Urinary bladder (tissue), 4 donors: ENCODE data around the gene THEM4. TPM values are rescaled to one million over a fixed set of nuclear protein-coding genes. Genes with fewer than 3 reads are reported as not detected.
"Not testable (repeated sequence)": the region's sequence is repeated elsewhere in the genome, so short reads cannot be mapped to it uniquely, and the experiment has no call there.

Source experiments
- DNase-seq: peaks from one replicate; pipeline ENCODE4 v3.0.0-alpha.2; 2015; ENCODE audit errors: extremely low spot score
- H3K27ac ChIP-seq: one replicate; pipeline ENCODE4 v1.5.1; 2013; ENCODE audit warnings: low read depth, mild to moderate bottlenecking, moderate library complexity
- H3K36me3 ChIP-seq: one replicate; pipeline ENCODE4 v1.6.1; 2013; ENCODE audit warnings: mild to moderate bottlenecking, moderate library complexity; ENCODE audit not compliant: insufficient read depth
- H3K4me1 ChIP-seq: one replicate; pipeline ENCODE4 v1.6.1; 2013; ENCODE audit warnings: mild to moderate bottlenecking, moderate library complexity; ENCODE audit not compliant: insufficient read depth
- H3K4me3 ChIP-seq: one replicate; pipeline ENCODE4 v1.5.1; 2013; ENCODE audit warnings: low read depth, low read length
- WGBS: extraction: QIAGEN DNeasy Blood & Tissue Kit; methylation state at CpG from one replicate; pipeline ENCODE4 v1.1.7; 2013; 5-methylcytosine and 5-hydroxymethylcytosine counted together
- polyA plus RNA-seq: library from polyadenylated mRNA; stranded (reverse); fragments of 200-250 nt; gene quantifications from one replicate; pipeline ENCODE4 v1.2.3, GENCODE V29; 2013
- total RNA-seq: library from RNA; depleted of rRNA; stranded (reverse); fragments of >200 nt; gene quantifications from one replicate; pipeline ENCODE4 v1.2.3, GENCODE V29; 2014
- donor health status: healthy with polysubstance abuse.
- donor health status: healthy.

THEM4 gene
- total and polyA plus RNA-seq, 2 donors, result 12.5 to 16.5 TPM

GRCh38 chr1:151897991-151898431 is 11.3 kb downstream of the THEM4 start:
- H3K27ac ChIP-seq, result no peak overlapping the region
- H3K4me1 ChIP-seq, result no peaks in the 10 kb centered on the region
- H3K36me3 ChIP-seq, result no peaks in the 10 kb centered on the region
- 80% methylated on average over 10 of the region's 10 CpGs for WGBS
- H3K4me3 ChIP-seq, result no peak overlapping the region
- DNase-seq, result no peak

- H3K36me3 ChIP-seq, result peaks cover 11% of the 10 kb centered on the region
- H3K4me1 ChIP-seq, result no peaks in the 10 kb centered on the region
- no peak overlapping the region for H3K4me3 ChIP-seq
- no peak for DNase-seq
- WGBS, result 96% methylated on average over 9 of the region's 9 CpGs
- no peak overlapping the region for H3K27ac ChIP-seq
These were observed 16.0 kb downstream of the THEM4 start for GRCh38 chr1:151893176-151893924.

- Histone ChIP-seq H3K4me3 (no peak overlapping the region), H3K27ac (no peak overlapping the region), H3K36me3 (peaks cover 11% of the 10 kb centered on the region), H3K4me1 (no peaks in the 10 kb centered on the region)
- no peak for DNase-seq
- 95% methylated on average over 2 of the region's 2 CpGs for WGBS
These were observed 17.1 kb downstream of the THEM4 start for GRCh38 chr1:151892190-151892589.

GRCh38 chr1:151891512-151891911 is 17.8 kb downstream of the THEM4 start:
- WGBS, result 62% methylated on average over 3 of the region's 3 CpGs
- no peaks in the 10 kb centered on the region for H3K4me1 ChIP-seq
- no peak for DNase-seq
- no peak overlapping the region for H3K27ac ChIP-seq
- peaks cover 13% of the 10 kb centered on the region for H3K36me3 ChIP-seq
- H3K4me3 ChIP-seq, result no peak overlapping the region

GRCh38 chr1:151888972-151889570 is 20.2 kb downstream of the THEM4 start:
- 94% methylated on average over 2 of the region's 2 CpGs for WGBS
- Histone ChIP-seq H3K36me3 (peaks cover 13% of the 10 kb centered on the region), H3K4me3 (no peak overlapping the region), H3K4me1 (no peaks in the 10 kb centered on the region), H3K27ac (no peak overlapping the region)
- no peak for DNase-seq

- WGBS, result 90% methylated on average over 1 of the region's 1 CpG
- Histone ChIP-seq H3K4me1 (no peaks in the 10 kb centered on the region), H3K27ac (no peak overlapping the region), H3K36me3 (peaks cover 9% of the 10 kb centered on the region), H3K4me3 (no peak overlapping the region)
- DNase-seq, result no peak
These were observed 22.3 kb downstream of the THEM4 start for GRCh38 chr1:151887028-151887427.

GRCh38 chr1:151885479-151885878 is 23.8 kb downstream of the THEM4 start:
- Histone ChIP-seq H3K4me1 (no peaks in the 10 kb centered on the region), H3K36me3 (peaks cover 2% of the 10 kb centered on the region), H3K27ac (no peak overlapping the region), H3K4me3 (no peak overlapping the region)
- WGBS, result 85% methylated on average over 1 of the region's 1 CpG
- DNase-seq, result no peak

- not testable (repeated sequence) for H3K36me3 ChIP-seq, H3K27ac ChIP-seq, DNase-seq, H3K4me1 ChIP-seq, H3K4me3 ChIP-seq
- 97% methylated on average over 5 of the region's 5 CpGs for WGBS
These were observed 24.4 kb downstream of the THEM4 start for GRCh38 chr1:151884879-151885278.

- H3K4me3 ChIP-seq, H3K36me3 ChIP-seq, H3K4me1 ChIP-seq, H3K27ac ChIP-seq, DNase-seq: not testable (repeated sequence)
- 96% methylated on average over 3 of the region's 3 CpGs for WGBS
These were observed 24.9 kb downstream of the THEM4 start for GRCh38 chr1:151884445-151884844.

- H3K36me3 ChIP-seq, H3K4me3 ChIP-seq, DNase-seq, H3K27ac ChIP-seq, H3K4me1 ChIP-seq: not testable (repeated sequence)
- WGBS, result 95% methylated on average over 4 of the region's 4 CpGs
These were observed 25.4 kb downstream of the THEM4 start for GRCh38 chr1:151883898-151884297.

GRCh38 chr1:151882918-151883317 is 26.4 kb downstream of the THEM4 start:
- H3K4me1 ChIP-seq, H3K4me3 ChIP-seq, H3K36me3 ChIP-seq, DNase-seq, H3K27ac ChIP-seq: not testable (repeated sequence)
- WGBS, result 97% methylated on average over 5 of the region's 5 CpGs

- no peak overlapping the region for H3K27ac ChIP-seq
- WGBS, result 96% methylated on average over 2 of the region's 2 CpGs
- peaks cover 2% of the 10 kb centered on the region for H3K36me3 ChIP-seq
- H3K4me3 ChIP-seq, result no peak overlapping the region
- no peak for DNase-seq
- H3K4me1 ChIP-seq, result no peaks in the 10 kb centered on the region
These were observed 26.8 kb downstream of the THEM4 start for GRCh38 chr1:151882466-151882865.

GRCh38 chr1:151881479-151881878 is 27.8 kb downstream of the THEM4 start:
- Histone ChIP-seq H3K27ac (no peak overlapping the region), H3K36me3 (no peaks in the 10 kb centered on the region), H3K4me3 (no peak overlapping the region), H3K4me1 (no peaks in the 10 kb centered on the region)
- no peak for DNase-seq
- WGBS, result 49% methylated on average over 2 of the region's 2 CpGs

- H3K4me3 ChIP-seq, result no peak overlapping the region
- no peak overlapping the region for H3K27ac ChIP-seq
- DNase-seq, result no peak
- no peaks in the 10 kb centered on the region for H3K36me3 ChIP-seq
- no peaks in the 10 kb centered on the region for H3K4me1 ChIP-seq
- WGBS, result 99% methylated on average over 1 of the region's 1 CpG
These were observed 33.8 kb downstream of the THEM4 start for GRCh38 chr1:151875419-151876097.
